GM12873 (cell line): Measurements from ENCODE around the gene MYO1E.

ENCODE experiments used
- CTCF ChIP-seq: IDR thresholded peaks from 2 replicates; pipeline ENCODE4 v1.5.1; 2012; ENCODE audit warnings: low read depth, mild to moderate bottlenecking, moderate library complexity, low read length, control low read depth; ENCODE audit not compliant: insufficient read depth; ENCODE audit errors: missing control alignments

Gene MYO1E

DNA sequence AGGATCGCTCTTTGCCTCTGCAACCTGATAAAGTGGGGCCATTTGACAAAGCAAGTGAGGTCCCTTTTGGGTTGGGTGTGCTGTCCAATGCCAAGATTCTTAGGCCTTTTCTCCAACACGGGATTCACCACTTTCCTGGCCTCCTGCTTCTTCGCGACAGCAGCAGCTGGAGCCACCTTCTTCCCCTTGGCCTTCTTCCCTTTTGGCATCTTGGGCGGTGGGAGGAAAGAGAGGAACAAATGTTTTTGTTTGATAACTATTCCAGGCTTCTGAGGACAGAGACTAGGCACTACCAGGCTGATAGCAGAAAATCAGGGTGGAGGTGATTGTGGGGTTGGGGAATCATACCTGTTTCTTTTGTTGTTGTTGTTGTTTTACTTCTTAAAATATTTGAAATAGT lies 35.3 kb upstream of the MYO1E start:
- no peak for TF ChIP-seq CTCF

DNA sequence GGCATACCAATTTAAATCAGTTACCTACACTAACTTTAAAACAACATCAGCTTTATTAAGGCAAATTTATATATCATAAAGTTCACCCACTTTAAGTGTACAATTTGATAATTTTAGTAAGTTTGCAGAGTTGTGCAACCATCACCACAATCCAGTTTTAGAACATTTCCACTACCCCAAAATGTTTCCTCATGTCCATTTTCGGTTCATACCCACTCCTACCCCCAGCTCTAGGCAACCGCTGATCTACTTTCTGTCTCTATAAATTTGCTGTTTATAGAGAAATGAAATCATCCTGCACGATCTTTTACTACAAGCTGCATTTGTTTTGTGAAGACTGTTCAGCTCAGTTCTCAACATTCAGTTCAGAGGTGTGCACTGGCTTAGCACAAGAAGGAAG lies 33.8 kb upstream of the MYO1E start:
- TF ChIP-seq CTCF = no peak

DNA sequence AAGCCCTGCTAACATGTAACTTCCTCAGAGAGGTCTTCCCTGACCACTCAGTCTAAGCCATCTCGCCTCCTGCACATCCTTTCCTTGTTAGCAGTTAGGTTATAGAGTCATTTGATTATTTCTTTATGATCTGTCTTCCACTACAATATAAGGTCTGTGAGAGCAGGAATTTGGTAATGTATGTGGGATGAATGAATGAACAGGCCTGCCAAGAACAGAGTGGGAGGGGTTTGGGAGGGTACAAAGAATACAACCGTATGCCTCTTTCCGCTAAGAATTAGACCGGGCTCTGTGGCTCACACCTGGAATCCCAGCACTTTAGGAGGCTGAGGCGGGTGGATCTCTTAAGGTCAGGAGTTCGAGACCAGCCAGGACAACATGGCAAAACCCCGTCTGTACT lies 32.4 kb upstream of the MYO1E start:
- no peak for TF ChIP-seq CTCF

DNA sequence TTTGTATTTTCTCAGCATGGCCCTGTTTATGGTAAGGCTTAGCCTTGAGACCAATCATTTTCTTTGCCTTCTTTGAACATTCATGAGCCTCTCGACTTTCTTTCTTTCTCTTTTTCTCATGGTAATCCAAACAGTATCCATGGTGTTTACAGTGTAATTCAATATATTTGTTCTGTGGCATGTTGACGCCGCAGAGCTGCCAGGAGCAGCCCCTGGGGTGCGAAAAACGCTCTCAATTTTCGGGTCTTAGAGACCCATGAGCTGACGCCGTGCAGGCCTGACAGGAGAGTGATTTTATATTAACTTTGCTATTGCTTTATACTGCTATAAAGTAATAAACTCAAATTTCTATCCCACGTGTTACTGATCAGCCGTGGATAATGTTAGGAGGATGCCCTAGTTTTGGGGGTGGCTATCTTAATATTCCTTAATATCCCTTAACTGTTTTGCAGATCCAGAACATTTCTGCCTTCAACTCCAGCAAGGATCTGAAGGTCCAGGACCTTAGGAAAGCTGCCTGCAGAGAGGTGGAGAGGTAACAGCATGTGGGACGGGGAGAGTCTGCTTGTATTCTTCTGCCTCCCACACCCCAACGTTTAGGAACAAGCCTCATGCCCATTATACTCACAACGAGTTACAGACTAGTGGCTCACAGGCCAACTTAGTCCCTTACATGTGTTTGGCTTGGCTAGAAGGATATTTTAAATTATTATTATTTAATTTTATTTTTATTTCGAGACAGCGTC lies 29.3 kb upstream of the MYO1E start:
- no peak for TF ChIP-seq CTCF

DNA sequence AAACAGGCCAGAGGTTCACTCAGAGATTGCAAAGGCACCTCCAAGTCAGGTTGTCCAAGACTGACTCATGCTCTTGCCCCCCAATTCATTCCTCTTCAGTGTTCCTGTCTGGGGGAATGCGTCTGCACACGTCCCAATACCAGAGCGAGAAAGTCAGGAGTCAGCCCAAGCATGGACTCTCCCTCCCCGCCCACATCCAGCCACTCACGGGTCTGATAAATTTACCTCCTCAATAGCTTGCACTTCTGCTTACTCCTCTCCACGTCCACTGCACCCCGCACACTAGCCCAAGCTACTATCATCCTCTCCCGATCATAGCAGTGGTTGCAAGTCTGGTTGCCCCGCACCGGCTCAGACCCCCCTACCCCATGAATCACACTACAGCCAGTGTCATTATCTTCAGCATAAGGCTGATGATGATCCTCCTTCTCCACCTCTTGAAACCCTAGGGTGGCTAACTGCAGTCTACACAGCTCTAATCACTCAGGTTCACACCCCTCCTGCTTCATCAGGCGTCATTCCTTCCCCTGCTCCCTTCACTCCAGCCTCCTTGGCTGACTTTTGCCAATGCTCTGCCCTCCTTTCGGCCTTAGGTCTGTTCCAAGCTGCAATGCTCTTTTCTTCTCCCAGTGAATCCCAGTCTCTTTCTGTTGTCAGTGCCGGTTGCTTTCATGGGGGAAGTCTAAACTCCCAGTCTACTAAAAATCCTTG lies 27.6 kb upstream of the MYO1E start:
- TF ChIP-seq CTCF = no peak

GRCh38 chr15:59399465-59400102 lies 26.9 kb upstream of the MYO1E start:
- TF ChIP-seq CTCF = no peak

GRCh38 chr15:59398220-59398619 lies 25.5 kb upstream of the MYO1E start:
- no peak for TF ChIP-seq CTCF
